PFSK-1 (cell line): Measurements from ENCODE around the gene KCNIP1.

Source experiments
- FOXP2 ChIP-seq: optimal IDR thresholded peaks from 2 replicates; pipeline ENCODE3; 2011; ENCODE audit warnings: borderline replicate concordance, control low read depth, inconsistent platforms; ENCODE audit not compliant: insufficient read depth; ENCODE audit errors: extremely low read length, extremely low read depth
- POLR2AphosphoS5 ChIP-seq: IDR thresholded peaks from 2 replicates; pipeline ENCODE4 v1.6.1; 2012; ENCODE audit warnings: low read depth, mild to moderate bottlenecking, control low read depth, low read length, moderate library complexity
- SIN3A ChIP-seq: IDR thresholded peaks from 2 replicates; pipeline ENCODE4 v1.6.1; 2012; ENCODE audit warnings: mild to moderate bottlenecking, low read length, moderate library complexity, borderline replicate concordance; ENCODE audit not compliant: insufficient read depth

DNA sequence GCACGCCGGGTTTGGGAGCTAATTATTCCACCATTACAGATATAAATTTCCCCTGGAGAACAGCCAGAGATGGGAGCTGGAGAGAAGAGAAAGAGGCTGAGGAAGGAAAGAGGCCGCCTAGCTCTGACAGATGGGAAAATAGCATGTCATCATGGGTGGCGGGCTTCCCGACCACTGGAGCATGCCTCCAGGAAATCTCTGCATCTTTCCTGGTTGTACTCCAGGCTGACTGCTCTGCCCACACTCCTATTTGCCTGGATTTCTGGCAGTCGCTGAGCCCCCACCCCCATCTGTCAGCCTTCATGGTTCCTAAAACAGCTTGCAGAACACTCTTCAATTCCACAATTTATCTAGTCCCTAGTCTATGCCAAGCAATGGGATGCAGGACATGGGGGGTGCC lies 265.4 kb downstream of the KCNIP1 start:
- TF ChIP-seq POLR2AphosphoS5, result no peak
- TF ChIP-seq SIN3A, result no peak
- no peak for TF ChIP-seq FOXP2
